GM18858 (cell line): ENCODE results near the gene SKI.
"Not testable (repeated sequence)": the region's sequence is repeated elsewhere in the genome, so short reads cannot be mapped to it uniquely, and the experiment has no call there.

Source experiments
- ATAC-seq: cut with Tn5 transposase; IDR thresholded peaks from one replicate; pipeline ENCODE4 v1.9.1; 2021; ENCODE audit not compliant: unreplicated experiment

Gene SKI

GRCh38 chr1:2290595-2291510 lies 62.7 kb downstream of the SKI start:
- ATAC-seq = no peak

DNA sequence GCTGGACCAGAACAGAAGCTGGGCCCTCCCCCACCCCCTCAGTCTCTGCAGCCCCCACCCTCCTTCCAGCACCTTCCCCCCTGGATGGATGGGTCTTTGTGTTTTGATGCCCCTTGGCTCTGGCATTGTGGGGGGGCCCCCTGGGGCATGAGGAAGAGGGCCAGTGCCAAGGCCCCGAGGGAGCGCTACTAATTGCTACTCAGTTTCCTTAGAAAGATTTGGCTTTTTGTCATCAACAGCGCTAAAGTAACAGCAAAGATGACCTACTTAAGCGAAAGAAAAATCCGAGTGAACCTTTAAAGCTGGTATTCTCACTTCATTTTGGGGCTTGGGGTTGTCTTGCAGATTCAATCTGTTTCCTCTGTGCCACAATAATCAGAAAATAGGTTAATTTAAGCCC lies 63.5 kb downstream of the SKI start:
- ATAC-seq = no peak

GRCh38 chr1:2292725-2293450 lies 64.8 kb downstream of the SKI start:
- ATAC-seq = no peak

DNA sequence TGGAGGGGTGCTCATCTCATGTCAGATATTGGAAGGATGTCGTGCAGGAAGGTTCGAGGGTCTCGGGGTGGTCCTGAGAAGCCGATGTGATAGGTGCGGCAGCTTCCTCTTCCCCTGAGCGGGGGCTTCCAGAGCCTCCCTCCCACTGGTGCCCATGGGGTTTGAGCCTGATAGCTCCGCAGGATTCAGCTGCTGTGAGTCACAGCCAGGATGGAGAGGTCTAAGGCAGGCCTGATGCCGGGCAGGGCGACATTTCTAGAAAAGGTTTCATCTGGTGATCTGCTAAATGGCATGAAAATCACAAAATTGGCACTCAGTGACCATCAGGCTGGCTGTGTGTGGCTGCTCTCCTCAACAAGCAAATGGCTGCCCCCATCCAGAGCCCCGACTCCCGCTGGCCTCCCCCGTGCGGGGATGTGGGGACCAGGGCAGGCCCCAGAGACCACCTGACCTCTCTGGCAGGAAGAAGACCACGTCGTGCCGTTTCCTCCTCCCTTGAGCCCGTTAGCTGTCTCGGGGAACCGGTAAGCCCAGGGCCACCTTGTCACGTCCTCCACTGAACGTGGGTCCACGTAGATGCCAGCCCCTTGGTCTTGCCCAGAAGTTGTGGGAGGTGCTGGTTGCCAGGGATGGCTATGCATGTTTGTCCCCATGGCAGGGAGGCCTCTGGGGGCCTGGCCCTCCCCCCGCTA lies 66.1 kb downstream of the SKI start:
- ATAC-seq = no peak

- ATAC-seq = no peak
These were observed 66.6 kb downstream of the SKI start for GRCh38 chr1:2294725-2295078.

- no peak for ATAC-seq
These were observed 67.4 kb downstream of the SKI start for GRCh38 chr1:2295526-2295925.

- ATAC-seq = not testable (repeated sequence)
These were observed 68.1 kb downstream of the SKI start for GRCh38 chr1:2296211-2296610.

GRCh38 chr1:2296614-2297013 lies 68.5 kb downstream of the SKI start:
- no peak for ATAC-seq

- ATAC-seq = no peak
These were observed 69.3 kb downstream of the SKI start for GRCh38 chr1:2297246-2298011.

DNA sequence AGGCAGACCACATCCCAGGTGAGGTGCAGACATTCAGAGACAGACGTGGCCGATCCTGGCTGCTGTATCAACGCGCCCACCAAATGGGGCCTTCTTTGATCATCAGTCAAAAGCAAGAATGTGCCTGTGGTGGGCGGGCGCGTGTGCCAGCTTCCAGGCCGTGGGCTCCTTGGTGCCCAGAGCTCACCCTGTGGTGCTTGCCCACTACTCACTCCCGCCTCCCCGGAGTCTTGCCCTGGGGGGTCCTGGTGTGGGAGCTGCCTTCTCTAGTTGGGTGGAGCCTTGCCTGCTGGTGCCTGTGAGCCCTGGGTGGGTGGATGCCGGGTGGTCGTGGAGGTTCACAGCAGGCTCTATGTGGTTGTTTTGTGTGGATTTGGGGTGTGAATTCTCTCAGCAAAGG lies 70.6 kb downstream of the SKI start:
- ATAC-seq = no peak

DNA sequence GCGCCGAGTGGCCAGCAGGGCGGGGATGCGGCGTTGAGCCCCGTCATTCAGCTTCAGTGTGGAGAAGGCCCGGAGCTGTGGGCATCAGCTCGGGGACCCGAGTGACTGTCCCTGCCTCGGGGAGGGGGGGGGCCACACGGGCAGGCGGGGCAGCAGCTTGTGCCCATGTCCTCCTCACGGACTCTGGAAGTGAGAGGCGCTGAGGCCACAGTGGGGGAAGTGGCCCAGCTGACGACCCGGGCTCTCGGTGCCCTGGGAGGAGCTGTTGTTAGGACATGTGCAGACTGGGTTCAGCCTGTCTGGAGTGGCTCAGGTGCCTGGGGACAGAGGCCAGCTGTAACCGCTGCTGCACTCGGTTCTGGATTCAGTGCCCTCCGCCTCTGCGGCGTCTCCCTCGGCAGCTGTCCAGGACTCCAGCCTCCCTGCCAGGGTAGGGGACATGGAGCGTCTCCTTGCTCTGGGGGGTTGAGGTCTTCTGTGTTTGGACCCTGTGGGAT lies 71.1 kb downstream of the SKI start:
- ATAC-seq = no peak

DNA sequence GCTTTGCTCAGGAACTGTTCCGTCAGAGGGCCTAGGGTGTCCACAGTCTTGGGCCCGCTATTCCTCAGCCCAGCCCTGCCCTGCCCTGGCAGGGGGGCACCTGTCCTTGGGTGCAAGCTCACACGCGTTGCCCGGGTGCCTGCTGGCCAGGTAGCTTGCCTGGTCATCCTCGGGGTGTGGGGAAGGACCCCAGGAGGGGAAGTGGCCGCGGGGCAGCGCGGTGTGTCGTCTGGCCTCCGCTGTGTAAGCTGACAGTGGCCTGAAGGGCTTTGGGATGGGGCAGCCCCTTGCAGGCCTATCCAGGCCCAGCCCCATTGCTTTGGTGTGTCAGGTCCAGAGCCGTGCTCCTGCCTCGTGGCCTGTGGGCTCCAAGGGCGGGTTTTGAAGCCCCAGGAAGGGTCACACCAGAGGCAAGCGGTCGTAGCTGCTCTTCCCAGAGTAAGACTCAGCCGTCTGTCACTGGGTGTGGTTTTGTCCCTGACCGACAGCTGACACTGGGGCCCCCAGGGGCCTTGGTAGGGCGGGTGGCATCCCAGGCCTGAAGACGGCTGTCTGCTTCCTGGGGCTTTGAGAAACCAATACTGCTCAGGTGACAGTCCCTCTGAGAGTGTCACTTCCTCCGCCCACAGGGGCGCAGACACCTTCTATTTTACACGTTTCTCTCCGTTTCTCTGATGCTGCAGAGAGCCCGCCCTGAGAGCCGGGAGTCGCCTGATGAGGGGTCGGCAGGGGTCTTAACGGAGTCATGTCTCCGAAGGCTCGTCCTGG lies 72.1 kb downstream of the SKI start:
- ATAC-seq = peak; percentile 58

DNA sequence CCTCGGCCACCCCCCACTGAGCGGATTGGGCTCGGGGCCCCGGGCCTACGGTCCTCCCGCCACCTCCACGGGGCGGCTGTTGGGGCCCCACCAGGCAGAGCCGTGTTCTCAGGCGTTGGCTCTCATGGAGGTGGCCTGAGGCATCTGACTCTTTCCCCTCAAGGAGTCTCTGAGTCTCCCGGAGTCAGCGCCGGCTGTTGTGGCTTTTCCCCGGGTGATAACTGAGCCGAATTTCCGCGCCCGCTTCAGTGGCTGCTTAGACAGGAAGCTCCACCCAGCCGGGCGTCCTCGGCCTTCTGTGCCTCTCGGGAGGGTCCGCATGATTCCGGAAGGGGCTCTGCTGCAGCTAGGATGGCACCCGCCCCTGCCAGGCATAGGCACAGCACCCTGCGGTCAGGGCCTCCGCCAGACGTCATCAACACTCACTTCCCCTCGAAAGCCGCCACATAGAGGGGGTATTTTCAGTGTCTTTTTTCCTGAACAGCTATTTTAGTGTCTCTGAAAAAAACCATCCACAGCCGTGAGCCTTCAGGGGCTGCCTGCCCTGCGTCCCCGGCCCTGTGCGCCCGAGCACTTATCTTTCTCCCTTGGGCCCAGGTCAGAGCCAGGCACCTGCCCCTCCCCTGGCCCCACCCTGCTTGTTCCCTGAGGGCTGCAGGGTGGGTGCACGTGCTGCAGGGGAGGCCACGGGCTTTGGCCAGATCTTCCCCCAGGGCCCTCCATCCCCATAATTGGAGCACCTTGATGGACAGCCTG lies 72.9 kb downstream of the SKI start:
- ATAC-seq = peak; percentile 29

GRCh38 chr1:2301607-2302291 lies 73.6 kb downstream of the SKI start:
- ATAC-seq = no peak

- no peak for ATAC-seq
These were observed 74.3 kb downstream of the SKI start for GRCh38 chr1:2302292-2302925.

- no peak for ATAC-seq
These were observed 75.1 kb downstream of the SKI start for GRCh38 chr1:2303016-2303775.

- ATAC-seq = no peak
These were observed 75.7 kb downstream of the SKI start for GRCh38 chr1:2303781-2304180.

- ATAC-seq = no peak
These were observed 76.2 kb downstream of the SKI start for GRCh38 chr1:2304282-2304681.
